ENCODE measurements around the gene MED12L.

MED12L gene

DNA sequence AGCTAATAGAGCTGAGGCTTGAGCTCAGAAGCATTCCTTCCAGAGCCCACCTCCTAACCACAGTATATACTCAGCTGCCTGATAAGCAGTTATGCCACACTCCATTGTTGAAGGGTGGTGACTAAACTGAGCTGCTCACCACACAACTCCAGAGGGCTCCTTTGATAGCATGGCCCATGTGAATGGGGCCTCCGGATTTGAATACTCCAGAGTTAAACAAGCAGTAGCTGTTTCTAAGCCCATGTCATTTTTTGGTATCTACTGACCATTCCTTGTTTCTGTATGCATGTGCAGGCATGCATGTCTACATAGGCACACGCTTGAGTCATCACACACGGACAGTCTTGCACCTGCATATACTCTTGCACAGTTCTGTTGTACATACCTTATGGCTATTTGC lies 346.5 kb downstream of the MED12L start:
- no peak for TF ChIP-seq CTCF (IDR thresholded peaks at IDR 0.05; ENCODE audit: extremely low read depth, insufficient read depth, missing control alignments)
- in situ Hi-C loops (cut with MboI; ENCODE audit: low pct_unique_long_range_greater_than_20kb, low sequenced_read_pairs, unreplicated experiment) = loop anchor here (25.0 kb wide), 1 partner anchor 405 kb away; no protein-coding TSS in a partner anchor
- DNase-seq (ENCODE audit: low spot score) = no peak

- TF ChIP-seq CTCF (IDR thresholded peaks at IDR 0.05; ENCODE audit: extremely low read depth, insufficient read depth, missing control alignments) = no peak
- no peak for DNase-seq (ENCODE audit: low spot score)
- in situ Hi-C loops (cut with MboI; ENCODE audit: low pct_unique_long_range_greater_than_20kb, low sequenced_read_pairs, unreplicated experiment) = loop anchor here (25.0 kb wide), 1 partner anchor 405 kb away; no protein-coding TSS in a partner anchor
These were observed 347.3 kb downstream of the MED12L start for GRCh38 chr3:151432616-151433372.

DNA sequence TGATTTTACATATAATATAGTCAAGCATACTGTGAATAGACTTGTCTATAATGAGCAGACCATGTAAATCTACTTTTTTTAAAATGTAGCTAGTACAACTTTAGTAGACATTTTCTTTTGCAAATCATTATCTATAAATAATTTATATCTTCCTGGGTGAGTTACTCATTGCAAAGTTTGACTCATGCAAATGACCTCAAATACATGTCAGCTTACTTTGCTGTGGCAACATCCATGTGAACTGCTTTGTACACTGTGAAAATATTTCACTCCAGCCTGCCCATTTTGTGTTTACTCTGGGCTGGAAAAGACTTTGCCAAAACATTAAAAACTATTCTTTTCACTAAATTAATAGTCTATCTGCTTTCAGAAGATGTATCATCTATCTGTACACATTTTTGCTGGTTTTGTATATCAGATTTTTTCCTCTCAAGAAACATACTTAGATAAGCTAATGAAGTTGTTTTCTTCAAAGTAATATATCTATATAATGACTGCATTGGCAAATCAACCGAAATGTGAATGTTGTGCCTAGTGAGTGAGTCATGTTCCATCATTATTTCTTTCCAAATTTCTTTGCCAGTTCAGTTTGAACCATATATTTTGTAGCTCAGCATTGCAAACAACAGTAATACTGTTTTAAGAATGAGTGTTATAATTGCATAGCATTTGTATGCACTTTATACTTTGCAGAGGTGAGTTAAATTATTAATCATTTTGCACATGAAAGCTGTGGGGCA lies 348.9 kb downstream of the MED12L start:
- in situ Hi-C loops (cut with MboI; ENCODE audit: low pct_unique_long_range_greater_than_20kb, low sequenced_read_pairs, unreplicated experiment) = loop anchor here (25.0 kb wide), 1 partner anchor 403 kb away; no protein-coding TSS in a partner anchor
- DNase-seq (ENCODE audit: low spot score) = no peak
- TF ChIP-seq CTCF (IDR thresholded peaks at IDR 0.05; ENCODE audit: extremely low read depth, insufficient read depth, missing control alignments) = no peak

GRCh38 chr3:151436675-151437446 lies 351.4 kb downstream of the MED12L start:
- no peak for DNase-seq (ENCODE audit: low spot score)
- TF ChIP-seq CTCF (IDR thresholded peaks at IDR 0.05; ENCODE audit: extremely low read depth, insufficient read depth, missing control alignments) = no peak
- in situ Hi-C loops (cut with MboI; ENCODE audit: low pct_unique_long_range_greater_than_20kb, low sequenced_read_pairs, unreplicated experiment) = loop anchor here (25.0 kb wide), 1 partner anchor 400 kb away; no protein-coding TSS in a partner anchor

DNA sequence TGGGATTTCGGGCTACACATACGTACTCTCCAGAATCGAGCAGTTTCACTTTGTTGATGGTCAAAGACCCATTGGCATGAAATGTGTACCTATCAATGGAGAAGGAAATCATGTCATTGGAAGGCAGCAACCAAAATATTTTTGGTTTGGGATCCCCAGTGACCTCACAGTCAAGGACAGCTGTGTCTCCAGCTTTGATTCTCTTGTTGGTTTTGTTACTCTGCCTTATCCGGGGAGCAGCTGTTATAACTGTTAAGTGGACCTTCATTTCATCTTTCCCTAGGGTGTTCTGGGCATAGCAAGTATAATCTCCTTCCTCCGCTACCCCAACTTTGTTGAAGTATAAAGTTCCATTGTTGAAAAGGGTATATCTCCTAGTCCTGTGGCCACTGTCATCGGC lies 352.4 kb downstream of the MED12L start:
- TF ChIP-seq CTCF (IDR thresholded peaks at IDR 0.05; ENCODE audit: extremely low read depth, insufficient read depth, missing control alignments) = no peak
- no peak for DNase-seq (ENCODE audit: low spot score)
- in situ Hi-C loops (cut with MboI; ENCODE audit: low pct_unique_long_range_greater_than_20kb, low sequenced_read_pairs, unreplicated experiment) = loop anchor here (25.0 kb wide), 1 partner anchor 399 kb away; no protein-coding TSS in a partner anchor

- DNase-seq (ENCODE audit: low spot score) = peak; percentile 45
- in situ Hi-C loops (cut with MboI; ENCODE audit: low pct_unique_long_range_greater_than_20kb, low sequenced_read_pairs, unreplicated experiment) = loop anchor here (10.0 to 25.0 kb wide), 2 partner anchors 398 to 475 kb away; no protein-coding TSS in a partner anchor
- peak; percentile 61 for TF ChIP-seq CTCF (IDR thresholded peaks at IDR 0.05; ENCODE audit: extremely low read depth, insufficient read depth, missing control alignments)
These were observed 354.2 kb downstream of the MED12L start for GRCh38 chr3:151439652-151440125.

Data from GM13977 (cell line).